ENCODE measurements around the gene LDB2. TPM values are rescaled to one million over a fixed set of nuclear protein-coding genes. Genes with fewer than 3 reads are reported as not detected.

The LDB2 gene
- total and polyA plus RNA-seq, 2 experiments from 2014 or later, result 48.6 to 80.1 TPM

DNA sequence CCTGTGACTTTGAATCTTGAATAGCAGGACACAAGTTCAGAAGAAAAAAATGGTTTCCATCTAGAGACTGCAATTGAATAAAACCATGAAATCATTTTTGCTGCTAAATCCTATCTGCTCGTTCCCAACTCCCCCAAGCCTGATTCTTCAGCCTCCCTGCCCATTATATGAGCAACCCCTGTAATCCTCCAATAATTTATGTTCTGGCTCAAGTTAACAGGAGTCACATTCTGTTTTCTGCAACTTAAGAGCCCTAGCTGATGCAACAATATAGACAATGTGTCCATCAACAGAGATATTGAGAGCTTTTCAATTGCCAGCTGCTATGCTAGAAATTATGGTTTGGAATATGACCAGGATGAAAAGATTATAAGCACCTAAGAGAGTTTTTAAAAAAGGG lies 84.1 kb downstream of the LDB2 start (continued):
- TF ChIP-seq, protein P1, sequence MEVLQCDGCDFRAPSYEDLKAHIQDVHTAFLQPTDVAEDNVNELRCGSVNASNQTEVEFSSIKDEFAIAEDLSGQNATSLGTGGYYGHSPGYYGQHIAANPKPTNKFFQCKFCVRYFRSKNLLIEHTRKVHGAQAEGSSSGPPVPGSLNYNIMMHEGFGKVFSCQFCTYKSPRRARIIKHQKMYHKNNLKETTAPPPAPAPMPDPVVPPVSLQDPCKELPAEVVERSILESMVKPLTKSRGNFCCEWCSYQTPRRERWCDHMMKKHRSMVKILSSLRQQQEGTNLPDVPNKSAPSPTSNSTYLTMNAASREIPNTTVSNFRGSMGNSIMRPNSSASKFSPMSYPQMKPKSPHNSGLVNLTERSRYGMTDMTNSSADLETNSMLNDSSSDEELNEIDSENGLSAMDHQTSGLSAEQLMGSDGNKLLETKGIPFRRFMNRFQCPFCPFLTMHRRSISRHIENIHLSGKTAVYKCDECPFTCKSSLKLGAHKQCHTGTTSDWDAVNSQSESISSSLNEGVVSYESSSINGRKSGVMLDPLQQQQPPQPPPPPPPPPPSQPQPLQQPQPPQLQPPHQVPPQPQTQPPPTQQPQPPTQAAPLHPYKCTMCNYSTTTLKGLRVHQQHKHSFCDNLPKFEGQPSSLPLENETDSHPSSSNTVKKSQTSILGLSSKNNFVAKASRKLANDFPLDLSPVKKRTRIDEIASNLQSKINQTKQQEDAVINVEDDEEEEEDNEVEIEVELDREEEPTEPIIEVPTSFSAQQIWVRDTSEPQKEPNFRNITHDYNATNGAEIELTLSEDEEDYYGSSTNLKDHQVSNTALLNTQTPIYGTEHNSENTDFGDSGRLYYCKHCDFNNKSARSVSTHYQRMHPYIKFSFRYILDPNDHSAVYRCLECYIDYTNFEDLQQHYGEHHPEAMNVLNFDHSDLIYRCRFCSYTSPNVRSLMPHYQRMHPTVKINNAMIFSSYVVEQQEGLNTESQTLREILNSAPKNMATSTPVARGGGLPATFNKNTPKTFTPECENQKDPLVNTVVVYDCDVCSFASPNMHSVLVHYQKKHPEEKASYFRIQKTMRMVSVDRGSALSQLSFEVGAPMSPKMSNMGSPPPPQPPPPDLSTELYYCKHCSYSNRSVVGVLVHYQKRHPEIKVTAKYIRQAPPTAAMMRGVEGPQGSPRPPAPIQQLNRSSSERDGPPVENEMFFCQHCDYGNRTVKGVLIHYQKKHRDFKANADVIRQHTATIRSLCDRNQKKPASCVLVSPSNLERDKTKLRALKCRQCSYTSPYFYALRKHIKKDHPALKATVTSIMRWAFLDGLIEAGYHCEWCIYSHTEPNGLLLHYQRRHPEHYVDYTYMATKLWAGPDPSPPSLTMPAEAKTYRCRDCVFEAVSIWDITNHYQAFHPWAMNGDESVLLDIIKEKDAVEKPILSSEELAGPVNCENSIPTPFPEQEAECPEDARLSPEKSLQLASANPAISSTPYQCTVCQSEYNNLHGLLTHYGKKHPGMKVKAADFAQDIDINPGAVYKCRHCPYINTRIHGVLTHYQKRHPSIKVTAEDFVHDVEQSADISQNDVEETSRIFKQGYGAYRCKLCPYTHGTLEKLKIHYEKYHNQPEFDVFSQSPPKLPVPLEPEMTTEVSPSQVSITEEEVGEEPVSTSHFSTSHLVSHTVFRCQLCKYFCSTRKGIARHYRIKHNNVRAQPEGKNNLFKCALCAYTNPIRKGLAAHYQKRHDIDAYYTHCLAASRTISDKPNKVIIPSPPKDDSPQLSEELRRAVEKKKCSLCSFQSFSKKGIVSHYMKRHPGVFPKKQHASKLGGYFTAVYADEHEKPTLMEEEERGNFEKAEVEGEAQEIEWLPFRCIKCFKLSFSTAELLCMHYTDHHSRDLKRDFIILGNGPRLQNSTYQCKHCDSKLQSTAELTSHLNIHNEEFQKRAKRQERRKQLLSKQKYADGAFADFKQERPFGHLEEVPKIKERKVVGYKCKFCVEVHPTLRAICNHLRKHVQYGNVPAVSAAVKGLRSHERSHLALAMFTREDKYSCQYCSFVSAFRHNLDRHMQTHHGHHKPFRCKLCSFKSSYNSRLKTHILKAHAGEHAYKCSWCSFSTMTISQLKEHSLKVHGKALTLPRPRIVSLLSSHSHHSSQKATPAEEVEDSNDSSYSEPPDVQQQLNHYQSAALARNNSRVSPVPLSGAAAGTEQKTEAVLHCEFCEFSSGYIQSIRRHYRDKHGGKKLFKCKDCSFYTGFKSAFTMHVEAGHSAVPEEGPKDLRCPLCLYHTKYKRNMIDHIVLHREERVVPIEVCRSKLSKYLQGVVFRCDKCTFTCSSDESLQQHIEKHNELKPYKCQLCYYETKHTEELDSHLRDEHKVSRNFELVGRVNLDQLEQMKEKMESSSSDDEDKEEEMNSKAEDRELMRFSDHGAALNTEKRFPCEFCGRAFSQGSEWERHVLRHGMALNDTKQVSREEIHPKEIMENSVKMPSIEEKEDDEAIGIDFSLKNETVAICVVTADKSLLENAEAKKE (CRISPR knock-in tag; IDR thresholded peaks at IDR 0.05), result no peak
- no peak for TF ChIP-seq JUNB (IDR thresholded peaks at IDR 0.05; ENCODE audit: unreplicated experiment)
- no peak for TF ChIP-seq POLR2AphosphoS5 (IDR thresholded peaks at IDR 0.05; ENCODE audit: low read depth)
- TF ChIP-seq, protein P2, sequence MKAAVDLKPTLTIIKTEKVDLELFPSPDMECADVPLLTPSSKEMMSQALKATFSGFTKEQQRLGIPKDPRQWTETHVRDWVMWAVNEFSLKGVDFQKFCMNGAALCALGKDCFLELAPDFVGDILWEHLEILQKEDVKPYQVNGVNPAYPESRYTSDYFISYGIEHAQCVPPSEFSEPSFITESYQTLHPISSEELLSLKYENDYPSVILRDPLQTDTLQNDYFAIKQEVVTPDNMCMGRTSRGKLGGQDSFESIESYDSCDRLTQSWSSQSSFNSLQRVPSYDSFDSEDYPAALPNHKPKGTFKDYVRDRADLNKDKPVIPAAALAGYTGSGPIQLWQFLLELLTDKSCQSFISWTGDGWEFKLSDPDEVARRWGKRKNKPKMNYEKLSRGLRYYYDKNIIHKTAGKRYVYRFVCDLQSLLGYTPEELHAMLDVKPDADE (IDR thresholded peaks at IDR 0.05), result no peak
- TF ChIP-seq NANOG (IDR thresholded peaks at IDR 0.05; ENCODE audit: borderline replicate concordance), result no peak
- TF ChIP-seq EZH2 (IDR thresholded peaks at IDR 0.05; ENCODE audit: low read depth, unreplicated experiment), result no peak
- no peak for TF ChIP-seq ZNF331 (CRISPR knock-in tag; IDR thresholded peaks at IDR 0.05; ENCODE audit: low read depth)
- no peak for TF ChIP-seq ZNF114 (CRISPR knock-in tag; IDR thresholded peaks at IDR 0.05)
- TF ChIP-seq EZH2phosphoT487 (IDR thresholded peaks at IDR 0.05; ENCODE audit: unreplicated experiment), result no peak

DNA sequence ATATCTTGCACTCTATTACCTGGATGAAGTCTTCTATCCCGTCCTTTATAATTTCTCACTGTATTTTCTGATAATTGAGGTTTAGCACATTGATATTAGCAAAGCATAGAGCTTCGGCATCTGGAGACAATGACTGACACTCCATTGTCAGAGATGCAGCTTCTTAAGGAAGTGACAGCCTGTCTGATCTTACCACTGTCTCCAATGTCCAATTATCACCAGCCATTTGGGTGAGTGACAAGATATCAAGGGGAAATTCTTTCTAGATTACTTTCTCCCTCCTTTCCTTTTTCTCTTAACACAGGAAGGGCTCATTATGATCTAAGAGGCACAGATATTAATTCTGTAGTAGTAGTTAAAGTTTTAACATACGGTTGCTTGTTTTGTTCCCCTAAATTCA lies 86.4 kb downstream of the LDB2 start:
- Histone ChIP-seq H3K79me2 (replicated peaks; ENCODE audit: insufficient read depth) (no peaks in the 10 kb centered on the region; the same call in 1 of the 2 replicates), H2AFZ (no peak overlapping the region), H3K27ac (ENCODE audit: low read depth) (no peak overlapping the region), H3K4me2 (no peak overlapping the region), H3K9me2 (ENCODE audit: insufficient read depth) (no peaks in the 10 kb centered on the region), H3K4me3 (no peak overlapping the region), H3F3A (replicated peaks; ENCODE audit: low read depth) (no peaks in the 10 kb centered on the region), H3K36me3 (ENCODE audit: insufficient read depth) (peaks cover 4% of the 10 kb centered on the region; the same call in 1 of the 2 replicates), H4K20me1 (replicated peaks; ENCODE audit: insufficient read depth) (no peaks in the 10 kb centered on the region), H3K4me1 (ENCODE audit: insufficient read depth) (peaks cover 16% of the 10 kb centered on the region), H3K27me3 (ENCODE audit: insufficient read depth) (no peaks in the 10 kb centered on the region)
- Mint-ChIP-seq H3K4me1 (peaks cover 21% of the 10 kb centered on the region), H3K36me3 (ENCODE audit: low read depth) (peaks cover 37% of the 10 kb centered on the region), H3K27me3 (ENCODE audit: insufficient read depth, low read depth, poor library complexity) (no peaks in the 10 kb centered on the region), H3K9me3 (peaks cover 10% of the 10 kb centered on the region; the same call in 2 of the 3 replicates), H3K4me3 (no peak overlapping the region), H3K27ac (no peak overlapping the region)
- ATAC-seq (no peak), DNase-seq (ENCODE audit: low spot score) (no peak)
- TF ChIP-seq CTCF (conservative IDR thresholded peaks at IDR 0.05; ENCODE audit: low read depth in 2 of 2) (no peak), POLR2AphosphoS5 (IDR thresholded peaks at IDR 0.05; ENCODE audit: low read depth) (no peak), STAT1 (IDR thresholded peaks at IDR 0.05; ENCODE audit: unreplicated experiment) (no peak)
